Hematopoietic multipotent progenitor cell treated with erythropoietin and hydrocortisone succinate and interleukin-3 and kit ligand, for 17 days (in vitro differentiated cells): ENCODE data around the gene LHFPL6.

Source experiments
- DNase-seq: peaks from one replicate; pipeline ENCODE4 v3.0.0-alpha.2; 2015; ENCODE audit warnings: low spot score

The LHFPL6 gene

GRCh38 chr13:39410964-39411363 is 192.0 kb downstream of the LHFPL6 start:
- no peak for DNase-seq

DNA sequence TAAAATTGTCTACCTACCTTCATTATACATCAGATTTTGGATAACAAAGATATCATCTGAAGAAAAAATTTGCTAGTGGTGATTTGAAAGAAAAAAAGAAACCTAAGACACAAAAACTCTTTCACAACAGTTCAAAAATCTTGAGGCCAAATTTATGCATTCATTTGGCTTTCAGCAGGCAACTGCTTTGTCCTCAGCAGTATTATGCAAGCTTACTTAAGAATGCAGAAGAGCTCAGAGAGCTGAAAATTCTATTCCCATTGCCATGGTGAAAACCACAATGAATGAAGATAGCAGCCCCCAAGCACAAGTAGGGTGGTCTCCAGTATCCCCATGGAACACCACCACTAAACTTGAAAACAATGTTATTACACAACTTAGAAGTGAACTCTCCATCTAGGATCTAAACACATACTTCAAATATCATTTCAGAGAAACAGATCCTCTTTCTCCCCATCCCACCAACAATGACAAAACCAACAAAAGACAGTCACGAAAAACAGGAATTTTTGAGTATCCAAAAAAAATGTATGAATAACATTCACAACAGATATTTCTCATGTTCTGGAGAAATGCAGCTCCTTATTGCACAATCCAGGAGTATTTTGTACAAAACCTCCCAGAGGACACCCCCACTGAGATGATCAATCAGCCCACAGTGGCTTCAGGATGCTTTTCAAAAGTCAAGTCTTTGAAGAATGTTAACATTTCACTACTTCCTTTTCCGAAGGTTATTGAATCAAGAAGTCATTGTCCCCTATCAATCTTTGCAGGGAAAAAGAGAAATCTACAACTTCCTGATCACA is 192.7 kb downstream of the LHFPL6 start:
- no peak for DNase-seq

- DNase-seq, result no peak
Observed at GRCh38 chr13:39408512-39408911, 194.5 kb downstream of the LHFPL6 start.

GRCh38 chr13:39407786-39408185 is 195.2 kb downstream of the LHFPL6 start:
- DNase-seq, result no peak

- no peak for DNase-seq
Observed at GRCh38 chr13:39407138-39407537, 195.9 kb downstream of the LHFPL6 start.

DNA sequence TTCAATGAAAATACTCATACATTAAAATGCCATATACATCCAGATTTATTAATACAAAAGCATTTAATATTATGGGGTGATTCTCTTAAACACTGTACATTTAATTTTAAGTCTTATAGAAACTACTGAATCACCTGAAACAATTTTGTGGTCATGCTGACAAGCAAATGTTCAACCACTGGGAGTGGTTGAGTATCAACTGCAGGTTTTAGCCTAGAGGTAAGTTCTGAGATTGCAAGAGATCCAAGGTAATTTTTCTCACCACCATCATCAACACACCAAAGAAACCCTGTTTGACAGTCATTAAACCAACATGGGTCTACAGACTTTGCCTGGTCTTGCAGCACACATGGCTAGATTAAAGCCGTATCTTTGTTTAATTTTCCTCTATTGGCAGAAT is 196.3 kb downstream of the LHFPL6 start:
- DNase-seq, result no peak

GRCh38 chr13:39405596-39406205 is 197.3 kb downstream of the LHFPL6 start:
- no peak for DNase-seq

DNA sequence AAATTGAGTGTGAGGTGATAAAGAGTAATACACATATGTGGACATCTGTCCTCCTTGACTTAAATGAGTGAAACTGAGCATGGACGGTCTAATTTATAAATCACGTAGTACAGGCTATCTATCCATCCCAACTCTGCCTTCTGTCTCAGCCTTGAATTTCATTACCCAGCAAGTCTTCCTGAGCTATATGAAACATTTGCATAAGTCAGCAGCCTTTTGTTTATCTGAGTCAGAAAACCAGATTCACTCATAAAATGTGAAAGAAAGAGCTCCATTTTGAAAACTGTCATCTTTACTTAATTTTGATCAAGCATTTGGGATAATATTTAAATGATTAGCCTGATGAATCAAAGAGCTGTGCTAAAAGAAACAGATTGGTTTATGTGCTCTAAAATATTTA is 197.9 kb downstream of the LHFPL6 start:
- DNase-seq, result no peak

GRCh38 chr13:39403106-39403505 is 199.9 kb downstream of the LHFPL6 start:
- DNase-seq, result no peak

GRCh38 chr13:39402221-39402970 is 200.6 kb downstream of the LHFPL6 start:
- DNase-seq, result no peak

GRCh38 chr13:39401756-39402155 is 201.2 kb downstream of the LHFPL6 start:
- DNase-seq, result no peak

DNA sequence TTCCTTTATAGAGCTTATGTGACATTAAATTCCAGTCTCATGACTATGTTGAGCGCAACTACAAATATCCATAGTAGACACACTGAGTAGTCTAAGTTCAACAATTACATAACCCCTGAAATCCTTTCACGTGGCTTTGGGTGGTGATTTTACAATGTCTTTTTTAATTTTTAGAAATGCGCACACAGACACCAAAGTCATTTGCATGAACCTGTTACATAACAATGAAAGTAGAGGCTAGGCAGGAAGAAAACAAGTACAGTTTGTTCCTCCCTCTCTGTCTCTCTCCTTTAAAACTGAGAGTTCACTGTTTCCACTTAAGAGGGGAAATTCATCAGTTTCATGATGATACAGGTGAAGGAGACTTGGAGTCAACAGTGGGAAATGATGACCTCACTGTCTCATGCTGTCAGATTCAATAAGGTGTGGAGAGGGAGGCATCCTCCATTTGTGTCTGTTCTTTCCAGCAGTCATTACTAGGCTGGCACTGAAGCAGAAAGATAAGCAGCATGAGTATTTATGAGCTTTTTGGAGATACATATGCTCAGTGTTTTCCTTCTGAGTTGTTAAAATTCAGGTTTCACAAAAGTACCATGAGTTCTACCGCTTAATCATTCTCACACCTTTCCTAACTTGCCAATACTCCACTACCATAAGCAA is 201.8 kb downstream of the LHFPL6 start:
- no peak for DNase-seq

DNA sequence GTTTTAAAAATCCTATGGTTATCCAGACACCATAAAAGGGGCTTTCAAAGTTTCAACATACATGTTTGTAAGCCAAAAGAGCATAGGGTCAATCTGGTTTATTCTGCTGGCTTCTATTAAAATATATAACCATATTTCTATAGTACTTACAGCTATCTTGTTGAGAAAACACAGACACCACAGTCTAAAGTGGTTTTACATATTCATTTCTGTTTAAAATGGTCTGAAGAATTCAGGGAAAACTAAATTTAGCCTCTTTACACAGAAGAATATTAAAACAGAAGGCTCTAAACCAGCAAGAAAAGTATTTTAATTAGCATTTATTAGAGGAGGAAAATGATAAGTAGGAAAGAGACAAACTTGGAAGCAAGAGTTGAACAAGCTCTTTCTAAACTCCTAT is 203.9 kb downstream of the LHFPL6 start:
- DNase-seq, result no peak

DNA sequence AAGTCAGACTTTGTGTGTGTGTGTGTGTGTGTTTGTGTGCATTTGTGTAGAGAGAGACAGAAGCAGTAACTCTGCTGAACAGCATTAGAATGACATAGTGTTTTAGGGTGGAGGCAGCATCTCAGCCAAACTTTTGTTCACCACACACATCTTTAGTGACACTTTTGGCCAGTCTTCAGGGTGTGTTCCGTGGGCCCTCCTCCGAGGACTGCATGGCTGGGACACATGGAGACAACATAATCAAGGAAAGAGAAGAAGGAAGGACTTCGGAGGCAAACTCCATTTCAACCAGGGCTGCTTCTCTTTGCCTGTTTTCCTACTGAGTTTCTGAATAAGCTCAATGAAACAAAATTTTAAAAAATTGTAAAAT is 205.1 kb downstream of the LHFPL6 start:
- no peak for DNase-seq

DNA sequence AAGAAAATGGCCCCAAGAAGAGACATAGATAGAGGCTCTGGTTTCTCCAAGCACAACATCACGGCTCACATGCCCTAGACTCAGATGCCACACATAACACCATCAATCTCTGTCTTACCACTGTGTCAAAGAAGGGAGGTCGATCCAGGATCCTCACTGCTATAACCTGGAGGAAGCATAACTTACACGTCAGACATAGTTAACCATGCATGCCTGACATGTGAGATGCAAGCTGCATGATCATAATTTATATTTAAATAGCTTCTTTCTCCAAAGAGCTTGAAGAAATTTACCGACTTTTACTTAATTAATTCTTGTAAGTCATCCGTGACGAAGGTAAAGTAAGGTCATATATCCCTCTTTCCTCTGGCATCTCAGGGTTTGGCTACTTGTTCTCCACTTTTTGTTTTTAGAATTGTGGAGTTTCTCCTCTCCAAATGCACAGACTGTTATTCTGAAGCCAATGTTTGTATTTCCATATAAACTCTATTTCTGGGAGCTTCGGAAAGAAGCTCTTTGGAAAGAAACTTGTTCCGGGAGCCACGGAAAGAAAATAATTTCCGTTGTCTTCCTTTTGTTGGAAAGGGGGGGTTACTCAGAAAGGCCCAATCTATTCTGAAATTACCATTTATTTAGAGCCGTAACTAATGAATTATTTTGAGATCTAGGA is 205.6 kb downstream of the LHFPL6 start:
- DNase-seq, result no peak

GRCh38 chr13:39394796-39395678 is 208.0 kb downstream of the LHFPL6 start:
- DNase-seq, result no peak

- no peak for DNase-seq
Observed at GRCh38 chr13:39391761-39392160, 211.2 kb downstream of the LHFPL6 start.

- no peak for DNase-seq
Observed at GRCh38 chr13:39389013-39389412, 214.0 kb downstream of the LHFPL6 start.

GRCh38 chr13:39385621-39386231 is 217.3 kb downstream of the LHFPL6 start:
- DNase-seq, result no peak

- DNase-seq, result no peak
Observed at GRCh38 chr13:39385154-39385553, 217.8 kb downstream of the LHFPL6 start.

GRCh38 chr13:39381456-39381855 is 221.5 kb downstream of the LHFPL6 start:
- no peak for DNase-seq
